Testis (tissue), 3 donors: ENCODE data around the gene AZGP1. TPM values are rescaled to one million over a fixed set of nuclear protein-coding genes. Genes with fewer than 3 reads are reported as not detected.
A peak's percentile ranks its signal among the peaks of the same experiment; 100 is the strongest.
"Not testable (repeated sequence)": the region's sequence is repeated elsewhere in the genome, so short reads cannot be mapped to it uniquely, and the experiment has no call there.

Experiments used
- DNase-seq: peaks from one replicate; pipeline ENCODE4 v3.0.0-alpha.2; 2019
- H3K27ac ChIP-seq, 2 donors: fragments of 200-600 bp; sonication (generic); one replicate each; pipeline ENCODE4 v1.5.1; 2019
- H3K27me3 ChIP-seq: fragments of 200-600 bp; sonication (generic); one replicate; pipeline ENCODE4 v1.5.1; 2019
- H3K36me3 ChIP-seq: fragments of 200-600 bp; sonication (generic); one replicate; pipeline ENCODE4 v1.5.1; 2017; ENCODE audit warnings: low read depth; ENCODE audit errors: missing control alignments
- H3K4me1 ChIP-seq: fragments of 200-600 bp; sonication (generic); one replicate; pipeline ENCODE4 v1.5.1; 2019
- H3K4me3 ChIP-seq, 2 donors: fragments of 200-600 bp; sonication (generic); one replicate each; pipeline ENCODE4 v1.5.1; 2017 to 2019
- H3K9me3 ChIP-seq: fragments of 200-600 bp; sonication (generic); one replicate; pipeline ENCODE4 v1.5.1; 2017
- POLR2A ChIP-seq: fragments of 450-650 bp; IDR thresholded peaks from one replicate; pipeline ENCODE4 v1.6.1; 2017; ENCODE audit warnings: antibody characterized with exemption, mild to moderate bottlenecking, moderate library complexity
- WGBS, 2 donors: methylation state at CpG; one replicate each; pipeline ENCODE4 v1.1.5; 2018; 5-methylcytosine and 5-hydroxymethylcytosine counted together
- intact Hi-C: fragments of 100-400 bp; cut with DNase I; formaldehyde crosslinking; loops from one replicate; pipeline ENCODE4 v1.15.1; 2023; ENCODE audit warnings: low total_unique reads
- polyA plus RNA-seq: library from polyadenylated mRNA; stranded (reverse); fragments of 350-450 nt; fragmentation: Illumina TruSeq; extraction: RNeasy Lipid Tissue Mini Kit (QIAGEN cat#74804); gene quantifications from one replicate; pipeline ENCODE4 v1.2.3, GENCODE V29; 2014; ENCODE audit warnings: low read depth, low replicate concordance; ENCODE audit not compliant: insufficient read depth
- total RNA-seq, 2 donors: library from RNA; depleted of rRNA; stranded (reverse); fragments of >200 nt; gene quantifications; one replicate each; pipeline ENCODE4 v1.2.3, GENCODE V29; 2016
- TF ChIP-seq, protein P1 (sequence below), 3 experiments: fragments of 450-650 bp in 2 of 3; fragments of 200-600 bp in 1 of 3; sonication (generic) in 1 of 3; IDR thresholded peaks; one replicate each; pipeline ENCODE4 v1.5.1; 2016 to 2019; ENCODE audit warnings: antibody characterized with exemption in 3 of 3, mild to moderate bottlenecking in 2 of 3, moderate library complexity in 1 of 3

Gene AZGP1
- total and polyA plus RNA-seq, 3 donors from 2014 or later, result 42.1 to 81.2 (median 60.5) TPM

DNA sequence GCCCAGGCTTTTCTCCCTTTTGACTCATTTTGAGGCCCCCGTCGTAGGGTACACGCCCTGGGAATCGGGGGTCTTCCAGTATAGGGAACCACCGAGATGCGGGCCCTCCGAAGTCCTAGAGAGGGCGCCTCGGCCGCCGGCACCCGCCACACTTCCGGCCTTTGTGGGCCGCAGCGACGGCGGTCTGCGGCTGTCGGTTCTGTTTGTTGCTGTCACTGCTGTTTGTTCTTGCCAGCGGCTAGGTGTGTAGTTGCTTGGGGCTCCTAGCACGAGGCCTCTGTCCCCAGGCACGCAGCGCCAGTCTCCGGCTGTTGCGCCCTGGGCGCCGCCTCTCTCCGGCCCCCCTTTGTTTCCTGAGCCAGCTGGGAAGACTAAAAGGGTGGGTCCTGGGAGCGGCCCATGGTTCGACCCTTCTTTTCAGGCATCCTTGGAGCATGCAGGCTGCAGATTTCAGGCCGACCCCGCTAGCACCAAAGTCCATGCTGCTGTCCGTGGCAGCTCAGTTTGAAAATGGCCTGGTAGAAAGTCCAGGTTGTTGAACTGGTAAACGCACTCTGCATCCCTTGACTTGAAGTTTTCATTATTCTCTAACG lies 21.8 kb upstream of the AZGP1 start:
- Histone ChIP-seq H3K9me3 (no peaks in the 10 kb centered on the region), H3K4me1 (peaks cover 24% of the 10 kb centered on the region), H3K4me3 (peak overlapping the region; percentile 56 to 59), H3K36me3 (no peaks in the 10 kb centered on the region), H3K27me3 (no peaks in the 10 kb centered on the region), H3K27ac (peak overlapping the region; percentile 66 to 80)
- TF ChIP-seq, protein P1, sequence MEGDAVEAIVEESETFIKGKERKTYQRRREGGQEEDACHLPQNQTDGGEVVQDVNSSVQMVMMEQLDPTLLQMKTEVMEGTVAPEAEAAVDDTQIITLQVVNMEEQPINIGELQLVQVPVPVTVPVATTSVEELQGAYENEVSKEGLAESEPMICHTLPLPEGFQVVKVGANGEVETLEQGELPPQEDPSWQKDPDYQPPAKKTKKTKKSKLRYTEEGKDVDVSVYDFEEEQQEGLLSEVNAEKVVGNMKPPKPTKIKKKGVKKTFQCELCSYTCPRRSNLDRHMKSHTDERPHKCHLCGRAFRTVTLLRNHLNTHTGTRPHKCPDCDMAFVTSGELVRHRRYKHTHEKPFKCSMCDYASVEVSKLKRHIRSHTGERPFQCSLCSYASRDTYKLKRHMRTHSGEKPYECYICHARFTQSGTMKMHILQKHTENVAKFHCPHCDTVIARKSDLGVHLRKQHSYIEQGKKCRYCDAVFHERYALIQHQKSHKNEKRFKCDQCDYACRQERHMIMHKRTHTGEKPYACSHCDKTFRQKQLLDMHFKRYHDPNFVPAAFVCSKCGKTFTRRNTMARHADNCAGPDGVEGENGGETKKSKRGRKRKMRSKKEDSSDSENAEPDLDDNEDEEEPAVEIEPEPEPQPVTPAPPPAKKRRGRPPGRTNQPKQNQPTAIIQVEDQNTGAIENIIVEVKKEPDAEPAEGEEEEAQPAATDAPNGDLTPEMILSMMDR (IDR thresholded peaks at IDR 0.05), result peak in 2 of 3 experiments; percentile 26 to 28
- TF ChIP-seq POLR2A, result no peak
- peak; percentile 64 for DNase-seq
- 3 to 4% methylated on average over 27 to 35 of the region's 35 CpGs for WGBS, 2 donors
- intact Hi-C loops, result loop anchor here (10.0 kb wide), 1 partner anchor 87 kb away; the partner anchor contains the start of genes COPS6 and ZNF3

DNA sequence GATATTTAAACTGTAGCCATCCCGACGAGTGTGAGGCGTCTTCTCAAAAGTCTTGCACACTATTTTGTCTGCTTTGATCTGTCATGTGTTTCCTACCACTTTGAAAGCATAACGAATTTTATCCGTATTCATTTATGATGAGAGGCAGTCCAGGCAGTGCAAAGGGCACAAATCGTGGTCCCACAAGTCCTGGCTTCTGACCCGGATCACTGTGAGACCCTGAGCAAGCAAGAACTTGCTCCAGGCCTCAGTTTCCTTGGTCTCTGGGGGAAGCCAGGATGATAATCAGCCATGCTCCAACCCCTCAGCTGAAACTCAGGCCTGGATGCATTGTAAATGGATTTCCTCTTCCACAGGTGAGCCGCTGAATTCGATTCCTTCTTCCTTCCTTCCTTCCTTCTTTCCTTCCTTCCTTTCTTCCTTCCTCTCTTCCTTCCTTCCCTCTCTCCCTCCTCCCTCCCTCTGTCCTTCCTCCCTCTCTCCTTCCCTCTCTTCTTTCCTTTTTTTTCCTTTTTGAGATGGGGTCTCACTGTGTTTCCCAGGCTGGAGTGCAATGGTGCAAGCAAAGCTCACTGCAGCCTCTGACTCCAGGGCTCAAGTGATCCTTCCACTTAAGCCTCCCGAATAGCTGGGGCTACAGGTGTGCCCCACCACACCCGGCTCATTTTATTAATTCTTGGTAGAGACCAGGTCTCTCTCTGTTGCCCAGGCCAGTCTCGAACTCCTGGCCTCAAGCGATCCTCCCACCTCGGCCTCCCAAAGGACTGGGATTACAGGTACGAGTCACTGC lies 21.1 kb upstream of the AZGP1 start:
- 62 to 76% methylated on average over 12 to 15 of the region's 15 CpGs for WGBS, 2 donors
- Histone ChIP-seq H3K9me3 (no peaks in the 10 kb centered on the region), H3K27ac (peak overlapping the region; percentile 66 to 80), H3K4me3 (peak overlapping the region; percentile 56 to 59), H3K27me3 (no peaks in the 10 kb centered on the region), H3K4me1 (peaks cover 24% of the 10 kb centered on the region), H3K36me3 (no peaks in the 10 kb centered on the region)
- TF ChIP-seq, protein P1 (IDR thresholded peaks at IDR 0.05), result no peak
- no peak for TF ChIP-seq POLR2A
- intact Hi-C loops, result loop anchor here (10.0 kb wide), 1 partner anchor 88 kb away; the partner anchor contains the start of genes COPS6 and ZNF3
- no peak for DNase-seq

DNA sequence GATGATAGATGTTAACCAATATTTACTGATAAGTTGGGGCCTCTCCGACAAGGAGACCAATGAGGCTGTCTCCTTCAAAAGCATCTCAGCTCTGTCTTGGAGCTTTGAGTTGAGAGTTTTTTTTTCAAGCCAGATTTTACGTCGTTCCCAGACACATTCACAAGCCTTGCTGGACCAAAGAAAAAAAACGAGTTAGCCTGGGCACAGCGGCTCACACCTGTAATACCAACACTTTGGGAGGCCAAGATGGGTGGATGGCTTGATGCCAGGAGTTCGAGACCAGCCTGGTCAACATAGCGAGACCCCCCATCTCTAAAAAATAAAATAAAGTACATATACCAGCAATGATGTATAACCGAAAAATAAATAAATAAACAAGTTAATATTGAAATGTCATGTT lies 19.0 kb upstream of the AZGP1 start:
- Histone ChIP-seq H3K27ac (no peak overlapping the region), H3K9me3 (no peaks in the 10 kb centered on the region), H3K27me3 (no peaks in the 10 kb centered on the region), H3K36me3 (no peaks in the 10 kb centered on the region), H3K4me3 (no peak overlapping the region), H3K4me1 (peaks cover 27% of the 10 kb centered on the region)
- WGBS, 2 donors, result 80 to 86% methylated on average over 8 of the region's 8 CpGs
- intact Hi-C loops, result loop anchor here (10.0 kb wide), 1 partner anchor 90 kb away; the partner anchor contains the start of genes COPS6 and ZNF3
- no peak for DNase-seq
- TF ChIP-seq, protein P1 (IDR thresholded peaks at IDR 0.05), result no peak
- no peak for TF ChIP-seq POLR2A

DNA sequence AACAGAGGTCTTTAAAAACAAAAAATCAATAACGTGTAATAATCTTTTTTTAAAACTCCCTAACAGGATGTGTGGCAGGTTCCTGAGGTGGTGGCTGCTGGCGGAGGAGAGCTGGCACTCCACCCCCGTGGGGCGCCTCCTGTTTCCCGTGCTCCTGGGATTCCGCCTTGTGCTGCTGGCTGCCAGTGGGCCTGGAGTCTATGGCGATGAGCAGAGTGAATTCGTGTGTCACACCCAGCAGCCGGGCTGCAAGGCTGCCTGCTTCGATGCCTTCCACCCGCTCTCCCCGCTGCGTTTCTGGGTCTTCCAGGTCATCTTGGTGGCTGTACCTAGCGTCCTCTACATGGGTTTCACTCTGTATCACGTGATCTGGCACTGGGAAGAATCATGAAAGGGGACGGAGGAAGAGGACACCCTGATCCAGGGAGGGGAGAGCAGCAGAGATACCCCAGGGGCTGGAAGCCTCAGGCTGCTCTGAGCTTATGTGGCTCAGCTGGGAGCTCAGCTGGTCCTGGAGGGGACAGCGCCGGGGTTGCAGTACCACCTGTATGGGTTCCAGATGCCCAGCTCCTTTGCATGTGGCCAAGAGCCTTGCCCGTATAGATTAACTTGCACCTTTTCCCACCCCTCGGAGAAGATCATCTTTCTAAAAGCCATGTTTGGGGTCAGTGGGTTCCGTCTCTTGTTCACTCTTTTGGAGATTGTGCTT lies 16.7 kb upstream of the AZGP1 start:
- DNase-seq, result no peak

DNA sequence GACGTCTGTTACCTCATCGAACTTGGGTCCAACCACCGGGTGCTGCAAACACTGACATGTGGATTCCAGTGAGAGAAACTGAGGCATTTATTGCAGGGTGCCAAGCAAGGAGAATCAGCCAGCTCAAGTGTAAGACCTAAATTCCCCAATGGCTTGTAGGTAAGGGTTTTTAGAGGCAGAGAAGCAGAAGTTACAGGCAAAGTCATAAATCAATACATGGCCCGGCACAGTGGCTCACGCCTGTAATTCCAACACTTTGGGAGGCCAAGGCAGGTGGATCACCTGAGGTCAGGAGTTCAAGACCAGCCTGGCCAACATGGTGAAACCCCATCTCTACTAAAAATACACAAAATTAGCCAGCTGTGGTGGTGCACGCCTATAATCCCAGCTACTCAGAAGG lies 15.7 kb upstream of the AZGP1 start:
- H3K27ac ChIP-seq, DNase-seq, H3K9me3 ChIP-seq, H3K36me3 ChIP-seq, H3K27me3 ChIP-seq, H3K4me3 ChIP-seq: not testable (repeated sequence)
- intact Hi-C loops, result loop anchor here (10.0 kb wide), 1 partner anchor 93 kb away; the partner anchor contains the start of genes COPS6 and ZNF3
- peaks cover 13% of the 10 kb centered on the region for H3K4me1 ChIP-seq
- 55 to 60% methylated on average over 6 of the region's 6 CpGs for WGBS, 2 donors

More for the DNA sequence above, 16.7 kb upstream of the AZGP1 start:
- intact Hi-C loops, result loop anchor here (10.0 kb wide), 1 partner anchor 92 kb away; the partner anchor contains the start of genes COPS6 and ZNF3
- H3K4me1 ChIP-seq, result peaks cover 21% of the 10 kb centered on the region
- H3K4me3 ChIP-seq, result no peak overlapping the region
- H3K27me3 ChIP-seq, result no peaks in the 10 kb centered on the region
- TF ChIP-seq, protein P1 (IDR thresholded peaks at IDR 0.05), result no peak
- no peak for TF ChIP-seq POLR2A
- no peak overlapping the region for H3K27ac ChIP-seq
- no peaks in the 10 kb centered on the region for H3K9me3 ChIP-seq
- WGBS, 2 donors, result 70 to 83% methylated on average over 12 to 21 of the region's 21 CpGs
- no peaks in the 10 kb centered on the region for H3K36me3 ChIP-seq
